ENCODE measurements around the gene PFDN6. TPM values are rescaled to one million over a fixed set of nuclear protein-coding genes. Genes with fewer than 3 reads are reported as not detected.
A peak's percentile ranks its signal among the peaks of the same experiment; 100 is the strongest.

PFDN6 gene
- total and polyA plus RNA-seq, 9 of the 15 experiments (the other 6 are each of a cell fraction or from before 2014, with no cell fraction given): 6.8 to 475 (median 216) TPM

- peak; percentile 26 to 43 (median 28); a peak in 3 of 6 replicates for TF ChIP-seq CTCF (IDR thresholded peaks at IDR 0.05 in 2 of 3, conservative IDR thresholded peaks at IDR 0.05 in 1 of 3; ENCODE audit: insufficient read depth in 2 of 3, low read depth in 1 of 3, low read length in 3 of 3)
- TF ChIP-seq FOXK1 (CRISPR knock-in tag; IDR thresholded peaks at IDR 0.05; ENCODE audit: borderline replicate concordance): 0 out of 2 replicates have a peak, but pooled peaks have one; percentile 5
- TF ChIP-seq TAF1 (IDR thresholded peaks at IDR 0.05; ENCODE audit: control insufficient read depth, extremely low read depth, insufficient read depth, low read length, severe bottlenecking): no peak
- no peak for TF ChIP-seq POU5F1 (IDR thresholded peaks at IDR 0.05; ENCODE audit: borderline replicate concordance, low read depth, low read length, partially characterized antibody)
These were observed 11.6 kb upstream of the PFDN6 start (continued) for GRCh38 chr6:33277663-33278391.

- Histone ChIP-seq H3K4me2 (ENCODE audit: insufficient read depth, low read length) (no peak overlapping the region), H3K9ac (ENCODE audit: insufficient read depth in 1 of 2, low read depth in 2 of 2, low read length in 2 of 2) (peak overlapping the region in 1 of 2 experiments; percentile 90; a peak in 2 of 4 replicates), H3K4me1 (replicated peaks in 1 of 2; ENCODE audit: control insufficient read depth in 2 of 2, insufficient read depth in 2 of 2, low read length in 2 of 2) (peaks cover 37 to 39% of the 10 kb centered on the region in 2 experiments), H3K36me3 (ENCODE audit: control insufficient read depth, insufficient read depth, low read length) (peaks cover 90% of the 10 kb centered on the region), H4K20me1 (replicated peaks; ENCODE audit: control insufficient read depth, insufficient read depth, low read length) (peaks cover 35% of the 10 kb centered on the region), H3K9me1 (ENCODE audit: control insufficient read depth, insufficient read depth, low read length) (no peaks in the 10 kb centered on the region), H2AFZ (ENCODE audit: low read depth, low read length) (no peak overlapping the region), H3K27me3 (ENCODE audit: control insufficient read depth in 2 of 2, insufficient read depth in 2 of 2, low read length in 2 of 2) (no peaks in the 10 kb centered on the region), H3K4me3 (no peak overlapping the region), H3K27ac (ENCODE audit: extremely low read depth, low read depth, low read length) (no peak overlapping the region), H3K9me3 (replicated peaks; ENCODE audit: control insufficient read depth, insufficient read depth, low read depth, low read length) (no peaks in the 10 kb centered on the region), H3K79me2 (ENCODE audit: control insufficient read depth, insufficient read depth, low read length) (peaks cover 32% of the 10 kb centered on the region)
- ChIA-PET CTCF (ENCODE audit: low intra/inter-chr PET ratio) (interaction anchor here (1.7 to 6.6 kb wide), 2 partner anchors 129 to 147 kb away, joined by 4 to 64 read pairs; no protein-coding TSS in a partner anchor), POLR2A (interaction anchor here (0.9 to 8.1 kb wide), 7 partner anchors 10 to 129 kb away, joined by 3 to 90 read pairs (median 9); partner anchors contain the start of genes PFDN6, RGL2, WDR46 and ZBTB22)
- no peak for DNase-seq (ENCODE audit: extremely low read depth in 1 of 4, low spot score in 3 of 4)
- intact Hi-C loops (cut with micrococcal nuclease) (loop anchor here (10.0 kb wide), 1 partner anchor 296 kb away; no protein-coding TSS in a partner anchor), in situ Hi-C loops (cut with MboI) (loop anchor here (10.0 kb wide), 1 partner anchor 126 kb away; no protein-coding TSS in a partner anchor)
- no peak for FAIRE-seq
- TF ChIP-seq POLR2A (conservative IDR thresholded peaks at IDR 0.05) (peak; percentile 49; the same call in 1 of the 2 replicates), TCF7L2 (IDR thresholded peaks at IDR 0.05; ENCODE audit: low read depth, low read length) (no peak), TAF15 (IDR thresholded peaks at IDR 0.05; ENCODE audit: low read depth, low read length) (0 out of 2 replicates have a peak, but pooled peaks have one; percentile 6), ZNF395 (CRISPR knock-in tag; IDR thresholded peaks at IDR 0.05) (0 out of 2 replicates have a peak, but pooled peaks have one; percentile 8)
- no peak for ATAC-seq
- WGBS (ENCODE audit: insufficient coverage, low coverage, missing lambda C conversion rate): 85% methylated on average over 9 of the region's 9 CpGs
- no TSS peak for BruUV-seq (replicated peaks)
These were observed 11.0 kb upstream of the PFDN6 start for GRCh38 chr6:33278392-33278741.

Data from K562 (cell line).